ENCODE data around the gene WDFY4. TPM values are rescaled to one million over a fixed set of nuclear protein-coding genes. Genes with fewer than 3 reads are reported as not detected.

The WDFY4 gene
- total RNA-seq, 1 donor from 2014 or later: 0.25 TPM

GRCh38 chr10:48767373-48768143 lies 82.9 kb downstream of the WDFY4 start:
- no peak overlapping the region for H3K4me3 ChIP-seq (ENCODE audit: insufficient read depth, low read depth, low read length)
- H3K36me3 ChIP-seq (ENCODE audit: insufficient read depth, low read length): no peaks in the 10 kb centered on the region
- H3K4me2 ChIP-seq (ENCODE audit: low read length): no peak overlapping the region
- no peak overlapping the region for H3K27ac ChIP-seq (ENCODE audit: low read depth, low read length)
- Mint-ChIP-seq H3K4me1 (ENCODE audit: low read depth, unreplicated experiment) (no peaks in the 10 kb centered on the region), H3K27ac (ENCODE audit: unreplicated experiment) (no peak overlapping the region), H3K36me3 (ENCODE audit: low read depth, unreplicated experiment) (no peaks in the 10 kb centered on the region), H3K27me3 (ENCODE audit: low read depth, unreplicated experiment) (peaks cover 23% of the 10 kb centered on the region), H3K9me3 (ENCODE audit: unreplicated experiment) (no peaks in the 10 kb centered on the region), H3K4me3 (ENCODE audit: unreplicated experiment) (no peak overlapping the region)
- FAIRE-seq (no peak), DNase-seq (ENCODE audit: low read depth) (no peak)
- H3K79me2 ChIP-seq (ENCODE audit: insufficient read depth, low read length): no peaks in the 10 kb centered on the region
- H3K4me1 ChIP-seq (ENCODE audit: insufficient read depth, low read length): no peaks in the 10 kb centered on the region
- TF ChIP-seq CTCF (IDR thresholded peaks at IDR 0.05; ENCODE audit: insufficient read depth, low read depth, low read length): no peak
- TF ChIP-seq EZH2 (IDR thresholded peaks at IDR 0.05; ENCODE audit: insufficient read depth, low read length): no peak
- H3K9me3 ChIP-seq (ENCODE audit: insufficient read depth, low read depth, low read length): no peaks in the 10 kb centered on the region
- no peak overlapping the region for H3K9ac ChIP-seq (ENCODE audit: low read length)
- no peak overlapping the region for H2AFZ ChIP-seq (ENCODE audit: low read depth, low read length)
- no peaks in the 10 kb centered on the region for H4K20me1 ChIP-seq (ENCODE audit: insufficient read depth, low read length)
- no peaks in the 10 kb centered on the region for H3K27me3 ChIP-seq (ENCODE audit: insufficient read depth, low read length)

- H3K4me3 Mint-ChIP-seq (ENCODE audit: unreplicated experiment): no peak overlapping the region
- H3K27me3 ChIP-seq (ENCODE audit: insufficient read depth, low read length): no peaks in the 10 kb centered on the region
- no peaks in the 10 kb centered on the region for H3K4me1 ChIP-seq (ENCODE audit: insufficient read depth, low read length)
- no peak overlapping the region for H3K27ac ChIP-seq (ENCODE audit: low read depth, low read length)
- H3K36me3 Mint-ChIP-seq (ENCODE audit: low read depth, unreplicated experiment): no peaks in the 10 kb centered on the region
- H3K9me3 Mint-ChIP-seq (ENCODE audit: unreplicated experiment): no peaks in the 10 kb centered on the region
- no peak overlapping the region for H3K27ac Mint-ChIP-seq (ENCODE audit: unreplicated experiment)
- H2AFZ ChIP-seq (ENCODE audit: low read depth, low read length): no peak overlapping the region
- H3K9me3 ChIP-seq (ENCODE audit: insufficient read depth, low read depth, low read length): no peaks in the 10 kb centered on the region
- H3K27me3 Mint-ChIP-seq (ENCODE audit: low read depth, unreplicated experiment): peaks cover 26% of the 10 kb centered on the region
- H4K20me1 ChIP-seq (ENCODE audit: insufficient read depth, low read length): no peaks in the 10 kb centered on the region
- H3K4me1 Mint-ChIP-seq (ENCODE audit: low read depth, unreplicated experiment): no peaks in the 10 kb centered on the region
- H3K4me3 ChIP-seq (ENCODE audit: insufficient read depth, low read depth, low read length): no peak overlapping the region
- no peak overlapping the region for H3K9ac ChIP-seq (ENCODE audit: low read length)
- DNase-seq (ENCODE audit: low read depth) (no peak), FAIRE-seq (no peak)
- no peaks in the 10 kb centered on the region for H3K36me3 ChIP-seq (ENCODE audit: insufficient read depth, low read length)
- TF ChIP-seq CTCF (IDR thresholded peaks at IDR 0.05; ENCODE audit: insufficient read depth, low read depth, low read length): no peak
- TF ChIP-seq EZH2 (IDR thresholded peaks at IDR 0.05; ENCODE audit: insufficient read depth, low read length): no peak
- no peaks in the 10 kb centered on the region for H3K79me2 ChIP-seq (ENCODE audit: insufficient read depth, low read length)
- H3K4me2 ChIP-seq (ENCODE audit: low read length): no peak overlapping the region
Measured at GRCh38 chr10:48768144-48768766, 83.6 kb downstream of the WDFY4 start.

- Histone ChIP-seq H3K27me3 (ENCODE audit: insufficient read depth, low read length) (no peaks in the 10 kb centered on the region), H3K36me3 (ENCODE audit: insufficient read depth, low read length) (no peaks in the 10 kb centered on the region), H3K4me1 (ENCODE audit: insufficient read depth, low read length) (no peaks in the 10 kb centered on the region), H4K20me1 (ENCODE audit: insufficient read depth, low read length) (no peaks in the 10 kb centered on the region), H3K9ac (ENCODE audit: low read length) (no peak overlapping the region), H3K79me2 (ENCODE audit: insufficient read depth, low read length) (no peaks in the 10 kb centered on the region), H2AFZ (ENCODE audit: low read depth, low read length) (no peak overlapping the region), H3K27ac (ENCODE audit: low read depth, low read length) (no peak overlapping the region), H3K4me3 (ENCODE audit: insufficient read depth, low read depth, low read length) (no peak overlapping the region), H3K4me2 (ENCODE audit: low read length) (no peak overlapping the region), H3K9me3 (ENCODE audit: insufficient read depth, low read depth, low read length) (no peaks in the 10 kb centered on the region)
- no peaks in the 10 kb centered on the region for H3K9me3 Mint-ChIP-seq (ENCODE audit: unreplicated experiment)
- H3K27me3 Mint-ChIP-seq (ENCODE audit: low read depth, unreplicated experiment): peaks cover 28% of the 10 kb centered on the region
- DNase-seq (ENCODE audit: low read depth) (no peak), FAIRE-seq (no peak)
- TF ChIP-seq CTCF (IDR thresholded peaks at IDR 0.05; ENCODE audit: insufficient read depth, low read depth, low read length) (no peak), EZH2 (IDR thresholded peaks at IDR 0.05; ENCODE audit: insufficient read depth, low read length) (no peak)
- no peaks in the 10 kb centered on the region for H3K4me1 Mint-ChIP-seq (ENCODE audit: low read depth, unreplicated experiment)
- no peaks in the 10 kb centered on the region for H3K36me3 Mint-ChIP-seq (ENCODE audit: low read depth, unreplicated experiment)
- no peak overlapping the region for H3K4me3 Mint-ChIP-seq (ENCODE audit: unreplicated experiment)
- no peak overlapping the region for H3K27ac Mint-ChIP-seq (ENCODE audit: unreplicated experiment)
Measured at GRCh38 chr10:48768926-48769325, 84.3 kb downstream of the WDFY4 start.

Data from astrocyte (in vitro differentiated cells and primary cell).